A673 (cell line): ENCODE data around the gene ETV6.

Experiments used
- EZH2 ChIP-seq: fragments of 200-600 bp; sonication (generic); IDR thresholded peaks from 2 replicates; pipeline ENCODE4 v1.6.1; 2017; ENCODE audit warnings: borderline replicate concordance, low read depth, mild to moderate bottlenecking, mixed read lengths, antibody characterized with exemption, low read length; ENCODE audit not compliant: poor library complexity, severe bottlenecking
- TF ChIP-seq, protein P1 (sequence below): fragments of 300-800, 200-600 bp; sonication (generic); conservative IDR thresholded peaks from 2 replicates; pipeline ENCODE4 v1.5.1; 2017; ENCODE audit warnings: low read depth, mild to moderate bottlenecking, antibody characterized with exemption, low read length, moderate library complexity, mixed read lengths

DNA sequence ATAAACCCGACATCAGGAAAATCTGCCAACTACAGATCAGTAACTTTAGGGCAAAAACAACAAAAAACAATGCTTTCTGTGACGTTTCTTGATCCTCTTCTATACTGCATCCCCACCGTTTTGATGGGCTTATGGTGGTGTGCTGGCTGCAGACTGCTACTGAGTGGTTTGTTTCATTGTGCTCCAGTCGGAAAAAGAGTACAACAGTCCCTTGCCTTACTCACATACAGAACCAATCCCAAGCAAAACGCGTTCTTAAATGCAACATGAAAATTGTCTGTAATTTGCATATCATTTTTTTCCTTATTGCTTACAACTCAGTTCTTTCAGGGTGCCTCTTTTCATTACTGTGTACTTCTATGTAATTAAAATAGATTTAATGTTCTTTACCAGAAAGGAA is 2.3 kb downstream of the ETV6 start:
- TF ChIP-seq, protein P1, sequence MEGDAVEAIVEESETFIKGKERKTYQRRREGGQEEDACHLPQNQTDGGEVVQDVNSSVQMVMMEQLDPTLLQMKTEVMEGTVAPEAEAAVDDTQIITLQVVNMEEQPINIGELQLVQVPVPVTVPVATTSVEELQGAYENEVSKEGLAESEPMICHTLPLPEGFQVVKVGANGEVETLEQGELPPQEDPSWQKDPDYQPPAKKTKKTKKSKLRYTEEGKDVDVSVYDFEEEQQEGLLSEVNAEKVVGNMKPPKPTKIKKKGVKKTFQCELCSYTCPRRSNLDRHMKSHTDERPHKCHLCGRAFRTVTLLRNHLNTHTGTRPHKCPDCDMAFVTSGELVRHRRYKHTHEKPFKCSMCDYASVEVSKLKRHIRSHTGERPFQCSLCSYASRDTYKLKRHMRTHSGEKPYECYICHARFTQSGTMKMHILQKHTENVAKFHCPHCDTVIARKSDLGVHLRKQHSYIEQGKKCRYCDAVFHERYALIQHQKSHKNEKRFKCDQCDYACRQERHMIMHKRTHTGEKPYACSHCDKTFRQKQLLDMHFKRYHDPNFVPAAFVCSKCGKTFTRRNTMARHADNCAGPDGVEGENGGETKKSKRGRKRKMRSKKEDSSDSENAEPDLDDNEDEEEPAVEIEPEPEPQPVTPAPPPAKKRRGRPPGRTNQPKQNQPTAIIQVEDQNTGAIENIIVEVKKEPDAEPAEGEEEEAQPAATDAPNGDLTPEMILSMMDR, result no peak
- TF ChIP-seq EZH2, result no peak
